Endothelial cell of umbilical vein (primary cell): Measurements from ENCODE around the gene SIM1.

Experiments
- MAX ChIP-seq: IDR thresholded peaks from 2 replicates; pipeline ENCODE4 v1.6.1; 2011; ENCODE audit not compliant: insufficient read depth, insufficient read length
- POLR2A ChIP-seq: IDR thresholded peaks from 2 replicates; pipeline ENCODE4 v1.6.1; 2012; ENCODE audit warnings: low read depth, mild to moderate bottlenecking, control low read depth, low read length
- POLR2AphosphoS5 ChIP-seq: IDR thresholded peaks from 2 replicates; pipeline ENCODE4 v1.6.1; 2012; ENCODE audit warnings: low read depth, mild to moderate bottlenecking, control low read depth, low read length, moderate library complexity; ENCODE audit not compliant: insufficient read depth
- TF ChIP-seq, protein P1 (sequence below), 2 donors: IDR thresholded peaks; 1 replicate in 1 of 2; 2 replicates in 1 of 2; pipeline ENCODE4 v1.5.1; 2011; ENCODE audit warnings: low read length in 2 of 2, mild to moderate bottlenecking in 2 of 2, moderate library complexity in 2 of 2, control low read depth in 1 of 2, inconsistent platforms in 1 of 2, low read depth in 1 of 2; ENCODE audit not compliant: insufficient read depth in 1 of 2; ENCODE audit errors: extremely low read depth in 1 of 2

DNA sequence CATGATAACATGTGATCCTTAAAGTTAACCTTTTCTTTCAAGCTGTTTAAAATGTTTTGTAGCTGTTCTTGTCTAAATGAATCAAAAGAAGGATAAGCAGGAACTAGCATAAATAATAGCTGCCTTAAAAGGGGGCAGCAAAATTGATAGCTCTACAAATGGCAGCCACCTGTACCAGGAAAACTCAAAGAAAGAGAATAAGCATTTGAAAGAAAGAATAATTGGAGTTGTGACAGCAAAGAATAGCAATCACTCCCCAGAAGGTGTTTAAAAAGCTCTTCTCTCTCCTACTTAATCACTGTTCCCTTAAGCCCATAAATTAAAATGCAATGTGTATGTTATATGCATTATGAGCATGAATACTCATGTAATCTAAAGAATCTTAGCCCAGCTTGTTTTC lies 114.6 kb downstream of the SIM1 start:
- TF ChIP-seq POLR2A = no peak
- no peak for TF ChIP-seq MAX
- TF ChIP-seq, protein P1, sequence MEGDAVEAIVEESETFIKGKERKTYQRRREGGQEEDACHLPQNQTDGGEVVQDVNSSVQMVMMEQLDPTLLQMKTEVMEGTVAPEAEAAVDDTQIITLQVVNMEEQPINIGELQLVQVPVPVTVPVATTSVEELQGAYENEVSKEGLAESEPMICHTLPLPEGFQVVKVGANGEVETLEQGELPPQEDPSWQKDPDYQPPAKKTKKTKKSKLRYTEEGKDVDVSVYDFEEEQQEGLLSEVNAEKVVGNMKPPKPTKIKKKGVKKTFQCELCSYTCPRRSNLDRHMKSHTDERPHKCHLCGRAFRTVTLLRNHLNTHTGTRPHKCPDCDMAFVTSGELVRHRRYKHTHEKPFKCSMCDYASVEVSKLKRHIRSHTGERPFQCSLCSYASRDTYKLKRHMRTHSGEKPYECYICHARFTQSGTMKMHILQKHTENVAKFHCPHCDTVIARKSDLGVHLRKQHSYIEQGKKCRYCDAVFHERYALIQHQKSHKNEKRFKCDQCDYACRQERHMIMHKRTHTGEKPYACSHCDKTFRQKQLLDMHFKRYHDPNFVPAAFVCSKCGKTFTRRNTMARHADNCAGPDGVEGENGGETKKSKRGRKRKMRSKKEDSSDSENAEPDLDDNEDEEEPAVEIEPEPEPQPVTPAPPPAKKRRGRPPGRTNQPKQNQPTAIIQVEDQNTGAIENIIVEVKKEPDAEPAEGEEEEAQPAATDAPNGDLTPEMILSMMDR (IDR thresholded peaks at IDR 0.05; ENCODE audit: extremely low read depth in 1 of 2, insufficient read depth in 1 of 2, low read depth in 1 of 2, low read length in 2 of 2) = no peak
- no peak for TF ChIP-seq POLR2AphosphoS5
